Osteocyte (in vitro differentiated cells): Measurements from ENCODE around the gene SH2D3A. TPM values are rescaled to one million over a fixed set of nuclear protein-coding genes. Genes with fewer than 3 reads are reported as not detected.
"Not testable (repeated sequence)": the region's sequence is repeated elsewhere in the genome, so short reads cannot be mapped to it uniquely, and the experiment has no call there.

Experiments
- DNase-seq: peaks from one replicate; pipeline ENCODE4 v3.0.0; 2021; ENCODE audit warnings: mixed read lengths; ENCODE audit not compliant: unreplicated experiment; ENCODE audit errors: extremely low spot score
- H3K27ac Mint-ChIP-seq: one replicate; pipeline ENCODE4 v1.8.0; 2021; ENCODE audit warnings: mild to moderate bottlenecking, mixed read lengths; ENCODE audit not compliant: unreplicated experiment
- H3K27me3 Mint-ChIP-seq: one replicate; pipeline ENCODE4 v1.8.0; 2021; ENCODE audit warnings: mixed read lengths; ENCODE audit not compliant: unreplicated experiment
- H3K36me3 Mint-ChIP-seq: one replicate; pipeline ENCODE4 v1.8.0; 2021; ENCODE audit warnings: mixed read lengths; ENCODE audit not compliant: unreplicated experiment
- H3K4me1 Mint-ChIP-seq: one replicate; pipeline ENCODE4 v1.8.0; 2021; ENCODE audit warnings: mixed read lengths; ENCODE audit not compliant: unreplicated experiment
- H3K4me3 Mint-ChIP-seq: one replicate; pipeline ENCODE4 v1.8.0; 2021; ENCODE audit warnings: mild to moderate bottlenecking, moderate library complexity, mixed read lengths; ENCODE audit not compliant: unreplicated experiment
- H3K9me3 Mint-ChIP-seq: one replicate; pipeline ENCODE4 v1.8.0; 2021; ENCODE audit warnings: mixed read lengths; ENCODE audit not compliant: unreplicated experiment
- total RNA-seq: library from RNA; stranded (reverse); gene quantifications from 2 replicates; pipeline ENCODE4 v1.2.1, GENCODE V29; 2021
- TF ChIP-seq, protein P1 (sequence below): fragments of 200-600 bp; sonication (generic); IDR thresholded peaks from 2 replicates; pipeline ENCODE4 v1.5.0; 2021; ENCODE audit warnings: antibody characterized with exemption, mild to moderate bottlenecking, moderate library complexity

The SH2D3A gene
- total RNA-seq, 1 donor from 2014 or later, result not detected

DNA sequence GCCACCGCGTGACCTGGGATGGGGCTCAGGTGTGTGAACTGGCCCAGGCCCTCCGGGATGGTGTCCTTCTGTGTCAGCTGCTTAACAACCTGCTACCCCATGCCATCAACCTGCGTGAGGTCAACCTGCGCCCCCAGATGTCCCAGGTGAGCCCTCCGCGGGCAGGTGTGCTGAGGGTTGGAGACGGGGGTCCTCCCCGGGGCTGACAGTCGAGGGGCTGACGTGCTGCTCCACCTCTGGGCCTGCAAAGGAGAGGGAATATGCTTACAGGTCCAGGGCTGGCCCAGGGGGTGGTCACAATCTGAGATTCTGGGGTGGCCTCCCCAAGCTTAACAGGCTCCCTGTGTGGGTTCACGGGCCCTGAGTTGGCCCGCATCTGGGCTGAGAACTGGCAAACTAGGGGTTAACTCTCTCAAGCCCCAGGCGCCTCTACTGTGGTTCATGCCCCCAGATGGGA is 5.7 kb upstream of the SH2D3A start:
- H3K9me3 Mint-ChIP-seq, result no peaks in the 10 kb centered on the region
- no peaks in the 10 kb centered on the region for H3K4me1 Mint-ChIP-seq
- H3K27me3 Mint-ChIP-seq, result peaks cover 2% of the 10 kb centered on the region
- no peak for DNase-seq
- TF ChIP-seq, protein P1, sequence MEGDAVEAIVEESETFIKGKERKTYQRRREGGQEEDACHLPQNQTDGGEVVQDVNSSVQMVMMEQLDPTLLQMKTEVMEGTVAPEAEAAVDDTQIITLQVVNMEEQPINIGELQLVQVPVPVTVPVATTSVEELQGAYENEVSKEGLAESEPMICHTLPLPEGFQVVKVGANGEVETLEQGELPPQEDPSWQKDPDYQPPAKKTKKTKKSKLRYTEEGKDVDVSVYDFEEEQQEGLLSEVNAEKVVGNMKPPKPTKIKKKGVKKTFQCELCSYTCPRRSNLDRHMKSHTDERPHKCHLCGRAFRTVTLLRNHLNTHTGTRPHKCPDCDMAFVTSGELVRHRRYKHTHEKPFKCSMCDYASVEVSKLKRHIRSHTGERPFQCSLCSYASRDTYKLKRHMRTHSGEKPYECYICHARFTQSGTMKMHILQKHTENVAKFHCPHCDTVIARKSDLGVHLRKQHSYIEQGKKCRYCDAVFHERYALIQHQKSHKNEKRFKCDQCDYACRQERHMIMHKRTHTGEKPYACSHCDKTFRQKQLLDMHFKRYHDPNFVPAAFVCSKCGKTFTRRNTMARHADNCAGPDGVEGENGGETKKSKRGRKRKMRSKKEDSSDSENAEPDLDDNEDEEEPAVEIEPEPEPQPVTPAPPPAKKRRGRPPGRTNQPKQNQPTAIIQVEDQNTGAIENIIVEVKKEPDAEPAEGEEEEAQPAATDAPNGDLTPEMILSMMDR, result no peak
- no peaks in the 10 kb centered on the region for H3K36me3 Mint-ChIP-seq
- no peak overlapping the region for H3K4me3 Mint-ChIP-seq
- H3K27ac Mint-ChIP-seq, result no peak overlapping the region

DNA sequence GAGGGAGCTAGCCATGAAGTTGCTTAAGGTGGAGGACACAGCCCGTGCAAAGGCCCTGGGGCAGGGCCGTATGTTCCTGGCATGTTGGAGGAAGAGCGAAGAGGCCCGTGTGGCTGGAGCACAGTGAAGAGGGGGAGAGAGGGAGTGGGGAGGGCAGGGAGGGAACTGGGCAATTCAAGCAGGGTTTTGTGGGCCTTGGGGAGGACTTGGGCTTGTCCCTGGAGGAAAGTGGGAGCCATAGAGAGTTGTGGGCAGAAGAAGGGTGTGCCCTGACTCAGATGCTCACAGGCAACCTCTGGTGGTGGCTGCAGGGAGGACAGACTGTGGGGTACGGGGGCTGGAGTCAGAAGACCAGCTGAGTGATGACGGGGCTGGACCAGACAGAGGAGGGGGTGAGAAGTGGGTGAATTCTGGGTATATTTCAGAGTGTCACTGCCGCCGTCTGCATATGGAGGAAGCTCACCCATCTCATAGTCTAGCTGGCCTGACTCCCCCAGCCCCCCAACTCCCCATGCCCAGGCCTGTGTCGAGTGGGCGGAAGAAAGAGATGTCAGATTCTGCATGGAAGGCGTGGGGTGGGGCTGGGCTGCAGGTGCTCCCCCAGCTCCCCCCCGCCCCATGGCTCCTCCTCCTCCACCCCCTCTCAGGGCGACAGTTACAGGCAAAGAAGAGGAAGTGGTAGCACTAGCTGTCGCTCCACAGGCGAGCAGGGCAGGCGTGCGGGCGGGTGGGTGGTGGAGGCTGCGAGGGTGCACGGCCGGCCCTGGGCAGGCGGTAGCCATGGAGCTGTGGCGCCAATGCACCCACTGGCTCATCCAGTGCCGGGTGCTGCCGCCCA is 5.0 kb upstream of the SH2D3A start, which contains the start of gene VAV1:
Gene VAV1 (plus strand): TSS at position 681 of the 838 bp plus-strand sequence. CDS start 100 bp downstream, at position 781.
- H3K27me3 Mint-ChIP-seq, result peaks cover 5% of the 10 kb centered on the region
- H3K9me3 Mint-ChIP-seq, result no peaks in the 10 kb centered on the region
- TF ChIP-seq, protein P1, result peak; percentile 12
- DNase-seq, result no peak
- peaks cover 4% of the 10 kb centered on the region for H3K4me1 Mint-ChIP-seq
- no peak within 1 kb of the TSS for H3K4me3 Mint-ChIP-seq
- no peaks in the 10 kb centered on the region for H3K36me3 Mint-ChIP-seq
- no peak within 1 kb of the TSS for H3K27ac Mint-ChIP-seq

DNA sequence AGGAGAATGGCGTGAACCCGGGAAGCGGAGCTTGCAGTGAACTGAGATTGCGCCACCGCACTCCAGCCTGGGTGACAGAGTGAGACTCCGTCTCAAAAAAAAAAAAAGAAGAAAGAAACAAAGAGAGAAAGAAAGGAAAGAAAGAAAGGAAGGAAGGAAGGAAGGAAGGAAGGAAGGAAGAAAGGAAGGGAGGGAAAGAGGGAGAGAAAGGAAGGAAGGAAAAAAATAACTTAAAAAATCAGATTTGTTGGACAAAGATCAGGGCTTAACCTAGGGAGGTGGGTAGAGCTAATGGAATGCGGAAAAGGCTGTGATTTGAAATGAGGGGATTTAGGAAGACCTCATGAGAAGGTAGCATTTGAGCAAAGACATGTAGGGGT is 4.4 kb upstream of the SH2D3A start:
- not testable (repeated sequence) for H3K4me3 Mint-ChIP-seq, H3K27me3 Mint-ChIP-seq, DNase-seq, H3K9me3 Mint-ChIP-seq, H3K4me1 Mint-ChIP-seq, H3K27ac Mint-ChIP-seq, H3K36me3 Mint-ChIP-seq

DNA sequence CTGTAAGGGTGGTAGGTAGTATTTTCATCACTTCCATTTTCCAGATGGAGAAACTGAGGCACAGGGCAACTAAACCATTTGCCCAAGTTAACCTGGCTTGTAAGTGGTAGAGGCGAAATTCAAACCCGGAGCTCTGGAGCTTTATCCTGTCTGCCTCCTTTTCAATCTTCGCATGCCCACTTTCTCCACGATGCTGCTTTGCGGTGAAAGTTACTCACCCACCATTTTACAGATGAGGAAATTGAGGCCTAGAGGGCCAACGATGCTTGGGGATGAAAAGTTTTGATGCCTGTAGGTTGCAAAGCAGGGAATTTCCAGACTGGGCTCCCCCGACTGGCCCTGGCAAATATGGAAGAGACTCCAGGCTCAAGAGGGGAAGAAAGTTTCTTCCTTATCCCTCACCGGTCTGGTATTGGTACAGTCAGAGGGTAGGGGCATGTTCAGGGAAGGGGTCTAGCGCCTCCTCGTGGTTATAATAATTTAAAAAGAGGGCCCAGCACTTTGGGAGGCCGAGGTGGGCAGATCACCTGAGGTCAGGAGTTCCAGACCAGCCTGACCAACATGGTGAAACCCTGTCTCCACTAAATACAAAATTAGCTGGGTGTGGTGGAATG is 1.9 kb upstream of the SH2D3A start:
- TF ChIP-seq, protein P1, result peak; percentile 51
- Mint-ChIP-seq H3K4me3 (no peak overlapping the region), H3K27ac (no peak overlapping the region), H3K4me1 (peaks cover 21% of the 10 kb centered on the region), H3K36me3 (no peaks in the 10 kb centered on the region), H3K9me3 (no peaks in the 10 kb centered on the region), H3K27me3 (peaks cover 16% of the 10 kb centered on the region)
- DNase-seq, result no peak

DNA sequence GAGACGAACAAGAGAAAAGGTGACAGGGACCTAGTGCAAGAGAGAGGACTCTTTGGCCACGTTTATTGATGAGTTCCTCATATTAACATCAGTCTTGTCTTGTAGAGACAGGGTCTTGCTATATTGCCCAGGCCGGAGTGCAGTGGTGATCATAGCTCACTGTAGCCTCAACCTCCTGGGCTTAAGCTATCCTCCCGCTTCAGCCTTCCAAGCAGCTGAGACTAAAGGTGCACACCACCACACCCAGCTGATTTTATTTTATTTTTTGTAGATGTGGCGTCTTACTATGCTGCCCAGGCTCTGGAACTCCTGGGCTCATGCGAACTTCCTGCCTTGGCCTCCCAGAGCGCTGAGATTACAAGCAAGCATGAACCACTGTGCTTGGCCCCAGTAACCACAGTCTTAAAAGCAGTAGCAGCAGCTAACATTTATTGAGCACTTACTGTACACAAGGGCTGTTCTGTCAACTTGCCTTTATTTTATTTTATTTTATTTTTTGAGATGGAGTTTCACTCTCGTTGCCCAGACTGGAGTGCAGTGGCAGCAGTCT is 1.1 kb upstream of the SH2D3A start:
- H3K4me1 Mint-ChIP-seq, result peaks cover 21% of the 10 kb centered on the region
- TF ChIP-seq, protein P1, result no peak
- no peak overlapping the region for H3K27ac Mint-ChIP-seq
- no peak overlapping the region for H3K4me3 Mint-ChIP-seq
- H3K36me3 Mint-ChIP-seq, result no peaks in the 10 kb centered on the region
- no peak for DNase-seq
- H3K27me3 Mint-ChIP-seq, result peaks cover 16% of the 10 kb centered on the region
- no peaks in the 10 kb centered on the region for H3K9me3 Mint-ChIP-seq
